HG02840 (cell line): ENCODE data around the gene RRP1.
"Not testable (repeated sequence)": the region's sequence is repeated elsewhere in the genome, so short reads cannot be mapped to it uniquely, and the experiment has no call there.

Experiments used
- ATAC-seq: cut with Tn5 transposase; IDR thresholded peaks from one replicate; pipeline ENCODE4 v1.9.1; 2021; ENCODE audit warnings: mild to moderate bottlenecking, moderate library complexity, moderate number of reproducible peaks; ENCODE audit not compliant: unreplicated experiment, low FRiP score

The RRP1 gene

GRCh38 chr21:43832158-43832550, 42.8 kb downstream of the RRP1 start:
- ATAC-seq: no peak

- ATAC-seq: no peak
Observed at GRCh38 chr21:43832648-43833047, 43.3 kb downstream of the RRP1 start.

GRCh38 chr21:43834146-43834905, 44.9 kb downstream of the RRP1 start:
- ATAC-seq: no peak

- ATAC-seq: no peak
Observed at GRCh38 chr21:43835050-43835449, 45.7 kb downstream of the RRP1 start.

- no peak for ATAC-seq
Observed at GRCh38 chr21:43835861-43836260, 46.5 kb downstream of the RRP1 start.

GRCh38 chr21:43836616-43837015, 47.2 kb downstream of the RRP1 start:
- ATAC-seq: no peak

- ATAC-seq: no peak
Observed at GRCh38 chr21:43840259-43840658, 50.9 kb downstream of the RRP1 start.

- no peak for ATAC-seq
Observed at GRCh38 chr21:43842742-43843141, 53.4 kb downstream of the RRP1 start.

GRCh38 chr21:43844906-43845305, 55.5 kb downstream of the RRP1 start:
- not testable (repeated sequence) for ATAC-seq

GRCh38 chr21:43845386-43845785, 56.0 kb downstream of the RRP1 start:
- ATAC-seq: no peak

GRCh38 chr21:43846430-43846829, 57.1 kb downstream of the RRP1 start:
- ATAC-seq: no peak

- ATAC-seq: no peak
Observed at GRCh38 chr21:43847301-43847700, 57.9 kb downstream of the RRP1 start.

GRCh38 chr21:43848771-43849170, 59.4 kb downstream of the RRP1 start:
- no peak for ATAC-seq

- ATAC-seq: no peak
Observed at GRCh38 chr21:43849532-43850299, 60.3 kb downstream of the RRP1 start.

- no peak for ATAC-seq
Observed at GRCh38 chr21:43850728-43851295, 61.4 kb downstream of the RRP1 start.

- ATAC-seq: no peak
Observed at GRCh38 chr21:43851593-43851992, 62.2 kb downstream of the RRP1 start.

- no peak for ATAC-seq
Observed at GRCh38 chr21:43853851-43854772, 64.7 kb downstream of the RRP1 start.
